SJSA1 (cell line): ENCODE data around the gene IQSEC2. TPM values are rescaled to one million over a fixed set of nuclear protein-coding genes. Genes with fewer than 3 reads are reported as not detected.

Experiments
- DNase-seq, 2 experiments: peaks; one replicate each; pipeline ENCODE4 v3.0.0-alpha.2; 2015 to 2020; ENCODE audit warnings: low spot score in 2 of 2, low read depth in 1 of 2
- H3K27ac ChIP-seq: fragments of 250-450 bp; sonication (Bioruptor Pico); 2 replicates; pipeline ENCODE4 v1.5.1; 2020; ENCODE audit warnings: mild to moderate bottlenecking, moderate library complexity
- H3K27me3 ChIP-seq: fragments of 250-450 bp; sonication (Bioruptor Pico); replicated peaks from 2 replicates; pipeline ENCODE4 v1.5.1; 2020; ENCODE audit warnings: mild to moderate bottlenecking, moderate library complexity
- H3K36me3 ChIP-seq: fragments of 250-450 bp; sonication (Bioruptor Pico); 2 replicates; pipeline ENCODE4 v1.5.1; 2020; ENCODE audit warnings: mild to moderate bottlenecking
- H3K4me1 ChIP-seq: fragments of 250-450 bp; sonication (Bioruptor Pico); replicated peaks from 2 replicates; pipeline ENCODE4 v1.6.1; 2021; ENCODE audit warnings: mild to moderate bottlenecking
- H3K4me3 ChIP-seq: fragments of 250-450 bp; sonication (Bioruptor Pico); 2 replicates; pipeline ENCODE4 v1.5.1; 2020; ENCODE audit warnings: mild to moderate bottlenecking
- H3K9me3 ChIP-seq: fragments of 250-450 bp; sonication (Bioruptor Pico); replicated peaks from 2 replicates; pipeline ENCODE4 v1.5.1; 2020; ENCODE audit warnings: mild to moderate bottlenecking
- total RNA-seq: library from RNA; depleted of rRNA; stranded (reverse); fragments of >200 nt; shearing (Covaris generic); gene quantifications from 2 replicates; pipeline ENCODE4 v1.2.3, GENCODE V29; 2014

Gene IQSEC2
- total RNA-seq, 1 experiment from 2014 or later: 4.8 TPM

DNA sequence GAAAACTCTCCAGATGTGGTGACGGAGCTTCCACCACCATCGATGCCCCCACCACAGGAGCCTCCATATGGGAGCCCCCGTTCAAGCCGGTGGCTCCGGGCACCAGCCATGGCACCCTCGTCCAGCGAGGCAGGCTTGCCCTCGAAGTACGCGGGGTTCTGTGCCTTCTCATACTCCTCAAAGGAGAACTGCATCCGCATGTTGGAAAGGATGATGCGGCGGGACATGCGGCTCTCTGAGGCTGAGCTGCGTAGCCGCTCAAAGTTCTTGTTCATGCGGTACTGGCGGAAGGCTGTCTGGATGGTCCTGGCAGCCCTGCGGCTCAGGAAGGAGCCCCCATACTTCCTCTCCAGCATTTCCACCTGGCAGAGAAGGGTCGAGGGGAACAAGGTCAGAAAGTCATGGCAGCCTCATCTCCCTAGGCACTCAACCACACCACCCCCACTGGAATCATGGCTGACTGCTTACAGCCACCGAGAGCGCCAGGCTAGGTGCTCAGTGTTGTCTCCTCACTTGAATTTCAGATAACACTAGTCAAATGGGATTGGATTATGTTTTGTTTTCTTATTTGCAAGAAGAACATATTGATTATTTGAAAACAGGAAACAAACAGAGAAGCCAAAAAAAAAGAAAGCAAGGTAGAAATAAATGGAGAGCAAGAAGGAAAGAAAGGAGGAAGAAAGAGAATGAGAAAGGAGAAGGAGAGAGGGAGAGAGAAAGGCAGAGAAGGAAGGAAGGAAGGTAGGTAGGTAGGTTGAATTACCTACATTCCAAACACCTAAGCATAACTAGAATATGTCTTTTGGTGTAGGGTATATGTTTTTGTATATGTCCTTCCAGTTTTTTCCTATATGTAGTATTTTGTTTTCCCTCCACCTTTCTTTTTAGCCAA is 26.6 kb downstream of the IQSEC2 start:
- no peak for DNase-seq
- Histone ChIP-seq H3K27ac (no peak overlapping the region), H3K4me3 (no peak overlapping the region), H3K4me1 (no peaks in the 10 kb centered on the region), H3K36me3 (no peaks in the 10 kb centered on the region), H3K27me3 (no peaks in the 10 kb centered on the region), H3K9me3 (no peaks in the 10 kb centered on the region)

GRCh38 chrX:53253293-53254020 is 27.9 kb downstream of the IQSEC2 start:
- no peak for DNase-seq
- H3K9me3 ChIP-seq: no peaks in the 10 kb centered on the region
- H3K27ac ChIP-seq: no peak overlapping the region
- no peaks in the 10 kb centered on the region for H3K36me3 ChIP-seq
- H3K27me3 ChIP-seq: no peaks in the 10 kb centered on the region
- H3K4me1 ChIP-seq: no peaks in the 10 kb centered on the region
- H3K4me3 ChIP-seq: no peak overlapping the region

- DNase-seq: no peak
- no peaks in the 10 kb centered on the region for H3K4me1 ChIP-seq
- H3K27me3 ChIP-seq: no peaks in the 10 kb centered on the region
- no peaks in the 10 kb centered on the region for H3K9me3 ChIP-seq
- H3K36me3 ChIP-seq: no peaks in the 10 kb centered on the region
- H3K27ac ChIP-seq: no peak overlapping the region
- H3K4me3 ChIP-seq: no peak overlapping the region
These were observed 30.1 kb downstream of the IQSEC2 start for GRCh38 chrX:53251307-53251706.

GRCh38 chrX:53250556-53250955 is 30.8 kb downstream of the IQSEC2 start:
- Histone ChIP-seq H3K27me3 (no peaks in the 10 kb centered on the region), H3K4me3 (no peak overlapping the region), H3K4me1 (no peaks in the 10 kb centered on the region), H3K27ac (no peak overlapping the region), H3K36me3 (no peaks in the 10 kb centered on the region), H3K9me3 (no peaks in the 10 kb centered on the region)
- no peak for DNase-seq

GRCh38 chrX:53249408-53250042 is 31.9 kb downstream of the IQSEC2 start:
- H3K4me3 ChIP-seq: no peak overlapping the region
- no peak for DNase-seq

DNA sequence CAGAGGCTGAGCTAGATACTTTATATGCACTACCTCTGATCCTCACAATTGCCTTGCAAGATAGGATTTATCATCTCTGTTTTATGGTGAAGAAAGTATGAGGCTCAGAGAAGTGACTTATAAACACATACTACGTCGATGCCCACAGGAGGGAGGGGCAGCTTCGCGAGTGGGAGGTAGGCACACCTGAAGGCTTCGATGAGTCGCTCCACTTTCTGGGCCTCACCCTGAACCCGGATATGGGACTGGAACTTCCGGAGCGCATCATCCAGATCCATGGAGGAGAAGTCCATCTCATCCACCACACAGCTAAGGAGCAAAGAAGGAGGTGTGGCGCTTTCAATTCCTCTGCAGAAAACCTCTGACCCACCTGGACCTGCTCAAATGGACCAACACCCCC is 33.5 kb downstream of the IQSEC2 start:
- no peaks in the 10 kb centered on the region for H3K4me1 ChIP-seq
- no peak overlapping the region for H3K27ac ChIP-seq
- H3K36me3 ChIP-seq: no peaks in the 10 kb centered on the region
- H3K9me3 ChIP-seq: no peaks in the 10 kb centered on the region
- DNase-seq: no peak
- no peaks in the 10 kb centered on the region for H3K27me3 ChIP-seq
- no peak overlapping the region for H3K4me3 ChIP-seq

More at GRCh38 chrX:53249408-53250042, 31.9 kb downstream of the IQSEC2 start:
- H3K27ac ChIP-seq: no peak overlapping the region
- H3K27me3 ChIP-seq: no peaks in the 10 kb centered on the region
- no peaks in the 10 kb centered on the region for H3K4me1 ChIP-seq
- H3K9me3 ChIP-seq: no peaks in the 10 kb centered on the region
- H3K36me3 ChIP-seq: no peaks in the 10 kb centered on the region

- Histone ChIP-seq H3K4me3 (no peak overlapping the region), H3K36me3 (no peaks in the 10 kb centered on the region), H3K27me3 (no peaks in the 10 kb centered on the region), H3K27ac (no peak overlapping the region), H3K4me1 (no peaks in the 10 kb centered on the region), H3K9me3 (no peaks in the 10 kb centered on the region)
- DNase-seq: no peak
These were observed 35.2 kb downstream of the IQSEC2 start for GRCh38 chrX:53246231-53246630.

DNA sequence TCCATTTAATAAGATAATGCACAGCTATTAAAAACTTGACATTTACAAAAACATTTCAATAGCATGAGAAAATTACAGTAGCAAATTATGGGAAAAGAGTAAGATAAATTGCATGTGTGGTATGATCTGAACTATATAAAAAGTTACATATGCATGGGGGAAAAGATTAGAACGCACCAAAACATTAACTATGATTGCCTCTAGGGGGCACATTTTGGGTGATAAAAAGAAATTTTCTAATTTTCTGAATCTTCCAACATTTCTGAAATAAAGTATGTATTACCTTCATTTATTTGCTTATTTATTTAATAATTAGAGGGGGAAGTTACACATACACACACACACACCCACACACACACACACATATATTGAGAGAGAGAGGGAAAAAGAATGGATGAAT is 36.8 kb downstream of the IQSEC2 start:
- H3K27ac ChIP-seq: no peak overlapping the region
- no peaks in the 10 kb centered on the region for H3K27me3 ChIP-seq
- H3K9me3 ChIP-seq: no peaks in the 10 kb centered on the region
- H3K4me1 ChIP-seq: no peaks in the 10 kb centered on the region
- no peak for DNase-seq
- no peak overlapping the region for H3K4me3 ChIP-seq
- H3K36me3 ChIP-seq: no peaks in the 10 kb centered on the region

- Histone ChIP-seq H3K4me3 (no peak overlapping the region), H3K4me1 (no peaks in the 10 kb centered on the region)
These were observed 39.1 kb downstream of the IQSEC2 start for GRCh38 chrX:53242310-53242709.

GRCh38 chrX:53241558-53241957 is 39.8 kb downstream of the IQSEC2 start:
- no peak overlapping the region for H3K27ac ChIP-seq
- H3K4me1 ChIP-seq: no peaks in the 10 kb centered on the region
- no peaks in the 10 kb centered on the region for H3K36me3 ChIP-seq
- no peak for DNase-seq
- no peaks in the 10 kb centered on the region for H3K9me3 ChIP-seq
- H3K27me3 ChIP-seq: no peaks in the 10 kb centered on the region
- H3K4me3 ChIP-seq: no peak overlapping the region

More at GRCh38 chrX:53242310-53242709, 39.1 kb downstream of the IQSEC2 start:
- Histone ChIP-seq H3K9me3 (no peaks in the 10 kb centered on the region), H3K27me3 (no peaks in the 10 kb centered on the region), H3K27ac (no peak overlapping the region), H3K36me3 (no peaks in the 10 kb centered on the region)
- DNase-seq: no peak

DNA sequence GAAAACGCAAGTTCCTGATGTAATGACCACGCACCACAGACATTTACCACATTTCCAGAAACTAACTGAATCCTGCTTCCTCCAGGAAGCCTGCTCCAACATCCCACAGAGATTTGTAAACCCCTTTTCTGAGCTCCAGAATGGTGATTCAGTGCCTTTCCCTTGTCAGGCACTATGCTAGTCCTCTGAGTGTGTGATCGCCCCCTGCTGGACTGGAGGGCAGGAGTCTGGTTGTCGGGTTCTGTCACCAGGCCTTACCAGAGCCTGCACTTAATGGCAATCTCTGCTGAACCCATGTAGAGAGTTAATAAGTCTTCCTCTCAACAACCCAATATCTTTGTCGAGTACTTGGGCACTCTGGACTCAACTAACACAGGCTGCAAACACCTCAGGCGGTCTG is 41.9 kb downstream of the IQSEC2 start:
- Histone ChIP-seq H3K4me3 (no peak overlapping the region), H3K27ac (no peak overlapping the region), H3K4me1 (no peaks in the 10 kb centered on the region), H3K9me3 (no peaks in the 10 kb centered on the region), H3K27me3 (no peaks in the 10 kb centered on the region), H3K36me3 (no peaks in the 10 kb centered on the region)
- no peak for DNase-seq

DNA sequence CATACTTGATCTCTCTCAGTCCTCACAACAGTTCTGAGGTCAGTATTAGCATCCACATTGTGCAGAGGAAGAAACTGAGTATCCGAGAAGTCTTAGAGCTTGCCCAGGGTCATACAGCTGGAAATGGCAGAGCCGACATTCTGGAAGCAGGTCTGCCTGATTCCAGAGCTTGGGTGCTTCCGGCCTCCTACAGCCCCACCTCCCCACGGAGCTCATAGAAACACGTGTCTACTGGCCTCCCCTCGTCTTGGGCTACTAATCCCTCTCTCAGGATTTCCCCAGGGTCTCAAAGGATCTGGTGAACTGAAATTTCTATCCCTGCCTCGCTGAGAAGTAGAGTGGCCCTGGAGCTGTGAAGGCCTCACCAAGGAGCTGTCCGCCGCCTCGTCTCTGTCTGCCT is 44.3 kb downstream of the IQSEC2 start:
- no peak overlapping the region for H3K4me3 ChIP-seq
- H3K4me1 ChIP-seq: no peaks in the 10 kb centered on the region
- H3K27ac ChIP-seq: no peak overlapping the region
- DNase-seq: no peak
- H3K36me3 ChIP-seq: no peaks in the 10 kb centered on the region
- H3K9me3 ChIP-seq: no peaks in the 10 kb centered on the region
- no peaks in the 10 kb centered on the region for H3K27me3 ChIP-seq

GRCh38 chrX:53236025-53236679 is 45.2 kb downstream of the IQSEC2 start:
- Histone ChIP-seq H3K36me3 (no peaks in the 10 kb centered on the region), H3K9me3 (no peaks in the 10 kb centered on the region), H3K27me3 (no peaks in the 10 kb centered on the region), H3K4me3 (no peak overlapping the region), H3K4me1 (no peaks in the 10 kb centered on the region), H3K27ac (no peak overlapping the region)
- DNase-seq: no peak
